ENCODE data around the gene ZCCHC24. TPM values are rescaled to one million over a fixed set of nuclear protein-coding genes. Genes with fewer than 3 reads are reported as not detected.

The ZCCHC24 gene
- total RNA-seq, 1 experiment from 2014 or later: 3.1 TPM

GRCh38 chr10:79440281-79440680 is 5.1 kb downstream of the ZCCHC24 start:
- H3K27me3 ChIP-seq (replicated peaks; ENCODE audit: control insufficient read depth, insufficient read depth, low read length): no peaks in the 10 kb centered on the region
- H3K9me3 ChIP-seq: no peaks in the 10 kb centered on the region
- peaks cover 9% of the 10 kb centered on the region; the same call in 1 of the 2 replicates for H3K4me1 ChIP-seq
- no peak overlapping the region for H3K4me3 ChIP-seq (ENCODE audit: low read depth, low read length)
- peaks cover 11% of the 10 kb centered on the region for H3K36me3 Mint-ChIP-seq (ENCODE audit: insufficient read depth, unreplicated experiment)
- POLR2A ChIA-PET: no interaction called here
- DNase-seq: no peak
- CTCF ChIA-PET: no interaction called here
- no TSS peak for BruUV-seq (replicated peaks)
- intact Hi-C loops (cut with micrococcal nuclease; ENCODE audit: unreplicated experiment): no loop called here
- no peaks in the 10 kb centered on the region for H3K36me3 ChIP-seq (ENCODE audit: control insufficient read depth, insufficient read depth, low read length)
- no peak overlapping the region for H3K27ac Mint-ChIP-seq (ENCODE audit: unreplicated experiment)
- no peaks in the 10 kb centered on the region for H3K9me3 Mint-ChIP-seq (ENCODE audit: unreplicated experiment)
- no peak for TF ChIP-seq CTCF (IDR thresholded peaks at IDR 0.05; ENCODE audit: insufficient read depth in 1 of 2, low read depth in 1 of 2, low read length in 1 of 2, severe bottlenecking in 1 of 2, unreplicated experiment in 1 of 2)
- no peak overlapping the region for H3K4me3 Mint-ChIP-seq (ENCODE audit: unreplicated experiment)
- no peaks in the 10 kb centered on the region for H3K27me3 Mint-ChIP-seq (ENCODE audit: insufficient read depth, unreplicated experiment)
- H3K4me1 Mint-ChIP-seq (ENCODE audit: low read depth, unreplicated experiment): peaks cover 11% of the 10 kb centered on the region

GRCh38 chr10:79438699-79439085 is 6.7 kb downstream of the ZCCHC24 start:
- peaks cover 5% of the 10 kb centered on the region for H3K4me1 Mint-ChIP-seq (ENCODE audit: low read depth, unreplicated experiment)
- no TSS peak for BruUV-seq (replicated peaks)
- peaks cover 4% of the 10 kb centered on the region for H3K36me3 Mint-ChIP-seq (ENCODE audit: insufficient read depth, unreplicated experiment)
- no peak for DNase-seq
- no peak overlapping the region for H3K27ac Mint-ChIP-seq (ENCODE audit: unreplicated experiment)
- Histone ChIP-seq H3K27me3 (replicated peaks; ENCODE audit: control insufficient read depth, insufficient read depth, low read length) (no peaks in the 10 kb centered on the region), H3K4me1 (no peaks in the 10 kb centered on the region; the same call in 1 of the 2 replicates), H3K4me3 (ENCODE audit: low read depth, low read length) (no peak overlapping the region), H3K36me3 (ENCODE audit: control insufficient read depth, insufficient read depth, low read length) (no peaks in the 10 kb centered on the region), H3K9me3 (no peaks in the 10 kb centered on the region)
- intact Hi-C loops (cut with micrococcal nuclease; ENCODE audit: unreplicated experiment): no loop called here
- H3K27me3 Mint-ChIP-seq (ENCODE audit: insufficient read depth, unreplicated experiment): no peaks in the 10 kb centered on the region
- no peaks in the 10 kb centered on the region for H3K9me3 Mint-ChIP-seq (ENCODE audit: unreplicated experiment)
- TF ChIP-seq CTCF (IDR thresholded peaks at IDR 0.05; ENCODE audit: insufficient read depth in 1 of 2, low read depth in 1 of 2, low read length in 1 of 2, severe bottlenecking in 1 of 2, unreplicated experiment in 1 of 2): no peak
- ChIA-PET CTCF (no interaction called here), POLR2A (no interaction called here)
- no peak overlapping the region for H3K4me3 Mint-ChIP-seq (ENCODE audit: unreplicated experiment)

GRCh38 chr10:79438021-79438698 is 7.3 kb downstream of the ZCCHC24 start:
- no peaks in the 10 kb centered on the region for H3K27me3 ChIP-seq (replicated peaks; ENCODE audit: control insufficient read depth, insufficient read depth, low read length)

More at GRCh38 chr10:79438021-79438698, 7.3 kb downstream of the ZCCHC24 start:
- Histone ChIP-seq H3K4me1 (no peaks in the 10 kb centered on the region), H3K36me3 (ENCODE audit: control insufficient read depth, insufficient read depth, low read length) (no peaks in the 10 kb centered on the region), H3K9me3 (no peaks in the 10 kb centered on the region), H3K4me3 (ENCODE audit: low read depth, low read length) (no peak overlapping the region)
- no peak for DNase-seq
- TF ChIP-seq CTCF (IDR thresholded peaks at IDR 0.05; ENCODE audit: insufficient read depth in 1 of 2, low read depth in 1 of 2, low read length in 1 of 2, severe bottlenecking in 1 of 2, unreplicated experiment in 1 of 2): peak in 1 of 2 experiments; percentile 36
- intact Hi-C loops (cut with micrococcal nuclease; ENCODE audit: unreplicated experiment): no loop called here
- no peaks in the 10 kb centered on the region for H3K36me3 Mint-ChIP-seq (ENCODE audit: insufficient read depth, unreplicated experiment)
- no peaks in the 10 kb centered on the region for H3K27me3 Mint-ChIP-seq (ENCODE audit: insufficient read depth, unreplicated experiment)
- BruUV-seq (replicated peaks): no TSS peak
- H3K27ac Mint-ChIP-seq (ENCODE audit: unreplicated experiment): no peak overlapping the region
- ChIA-PET POLR2A (no interaction called here), CTCF (no interaction called here)
- H3K9me3 Mint-ChIP-seq (ENCODE audit: unreplicated experiment): no peaks in the 10 kb centered on the region
- H3K4me3 Mint-ChIP-seq (ENCODE audit: unreplicated experiment): no peak overlapping the region
- no peaks in the 10 kb centered on the region for H3K4me1 Mint-ChIP-seq (ENCODE audit: low read depth, unreplicated experiment)

All from Caco-2 (cell line).